ENCODE measurements around the gene CLDN1.

GRCh38 chr3:190362258-190362657 lies 40.0 kb upstream of the CLDN1 start:
- no peak for TF ChIP-seq POLR2A (IDR thresholded peaks at IDR 0.05)
- TF ChIP-seq CTCF (IDR thresholded peaks at IDR 0.05) = no peak

Data from transverse colon (tissue), 3 donors.